Liver (tissue), 9 donors: ENCODE results near the gene DDX41. TPM values are rescaled to one million over a fixed set of nuclear protein-coding genes. Genes with fewer than 3 reads are reported as not detected.

ENCODE experiments used
- DNase-seq: peaks from one replicate; pipeline ENCODE4 v3.0.0-alpha.2; 2017; ENCODE audit warnings: low spot score
- H3K27ac ChIP-seq, 2 donors: one replicate each; pipeline ENCODE4 v1.7.0; 2013; ENCODE audit warnings: inconsistent platforms in 2 of 2, low read length in 2 of 2, control low read depth in 1 of 2, low read depth in 1 of 2, mild to moderate bottlenecking in 1 of 2
- H3K27me3 ChIP-seq, 4 donors: one replicate each; pipeline versions ENCODE4 v1.6.1 to v1.7.0; 2013; ENCODE audit warnings: low read length in 3 of 4, inconsistent platforms in 1 of 4, mild to moderate bottlenecking in 1 of 4, moderate library complexity in 1 of 4; ENCODE audit not compliant: control insufficient read depth in 4 of 4, insufficient read depth in 4 of 4
- H3K36me3 ChIP-seq, 4 donors: one replicate each; pipeline versions ENCODE4 v1.6.1 to v1.7.0; 2013; ENCODE audit warnings: low read length in 3 of 4, mild to moderate bottlenecking in 3 of 4, low read depth in 1 of 4, moderate library complexity in 1 of 4; ENCODE audit not compliant: control insufficient read depth in 4 of 4, insufficient read depth in 3 of 4
- H3K4me1 ChIP-seq, 4 donors: one replicate each; pipeline versions ENCODE4 v1.6.1 to v1.7.0; 2013; ENCODE audit warnings: low read length in 3 of 4, mild to moderate bottlenecking in 3 of 4, moderate library complexity in 1 of 4; ENCODE audit not compliant: control insufficient read depth in 4 of 4, insufficient read depth in 4 of 4
- H3K4me3 ChIP-seq, 3 donors: one replicate each; pipeline versions ENCODE4 v1.6.1 to v1.7.0; 2013; ENCODE audit warnings: low read length in 3 of 3, control low read depth in 1 of 3, low read depth in 1 of 3, mild to moderate bottlenecking in 1 of 3
- H3K9ac ChIP-seq, 2 donors: one replicate each; pipeline ENCODE4 v1.7.0; 2013; ENCODE audit warnings: low read length in 2 of 2, mild to moderate bottlenecking in 2 of 2, moderate library complexity in 2 of 2, control low read depth in 1 of 2, low read depth in 1 of 2
- H3K9me3 ChIP-seq, 4 donors: one replicate each; pipeline versions ENCODE4 v1.6.1 to v1.7.0; 2013; ENCODE audit warnings: low read length in 3 of 4; ENCODE audit not compliant: control insufficient read depth in 4 of 4
- ATF3 ChIP-seq: IDR thresholded peaks from 2 replicates; pipeline ENCODE4 v1.6.1; 2016; ENCODE audit warnings: antibody characterized with exemption
- CTCF ChIP-seq: fragments of 150-350 bp; IDR thresholded peaks from 2 replicates; pipeline ENCODE4 v1.5.1; 2017; ENCODE audit warnings: improper control_type of control experiment, low read depth, low read length; ENCODE audit not compliant: missing input control
- EGR1 ChIP-seq, 2 donors: IDR thresholded peaks; 2 replicates each; pipeline ENCODE4 v1.6.1; 2016 to 2018; ENCODE audit warnings: antibody characterized with exemption in 2 of 2, low read depth in 2 of 2
- FOXA1 ChIP-seq: IDR thresholded peaks from 2 replicates; pipeline ENCODE4 v1.6.1; 2016; ENCODE audit warnings: antibody characterized with exemption
- FOXA2 ChIP-seq: IDR thresholded peaks from 2 replicates; pipeline ENCODE4 v1.6.1; 2016; ENCODE audit warnings: antibody characterized with exemption
- GABPA ChIP-seq, 2 donors: IDR thresholded peaks in 1 of 2; conservative IDR thresholded peaks in 1 of 2; 2 replicates each; pipeline ENCODE4 v1.6.1; 2016; ENCODE audit warnings: antibody characterized with exemption in 2 of 2, mild to moderate bottlenecking in 1 of 2, moderate library complexity in 1 of 2
- HNF4A ChIP-seq, 2 donors: conservative IDR thresholded peaks; 2 replicates each; pipeline ENCODE4 v1.6.1; 2016; ENCODE audit warnings: antibody characterized with exemption in 2 of 2, mild to moderate bottlenecking in 2 of 2
- HNF4G ChIP-seq: IDR thresholded peaks from 2 replicates; pipeline ENCODE4 v1.6.1; 2016; ENCODE audit warnings: antibody characterized with exemption
- JUND ChIP-seq, 2 donors: IDR thresholded peaks; 2 replicates each; pipeline ENCODE4 v1.6.1; 2016; ENCODE audit warnings: antibody characterized with exemption in 2 of 2
- MAX ChIP-seq: IDR thresholded peaks from 2 replicates; pipeline ENCODE4 v1.6.1; 2016; ENCODE audit warnings: antibody characterized with exemption
- NR2F2 ChIP-seq: IDR thresholded peaks from 2 replicates; pipeline ENCODE4 v1.6.1; 2016; ENCODE audit warnings: antibody characterized with exemption
- RAD21 ChIP-seq, 2 donors: IDR thresholded peaks; 2 replicates each; pipeline ENCODE4 v1.6.1; 2016; ENCODE audit warnings: antibody characterized with exemption in 2 of 2, mild to moderate bottlenecking in 2 of 2
- RXRA ChIP-seq, 2 donors: IDR thresholded peaks; 2 replicates each; pipeline ENCODE4 v1.6.1; 2017 to 2018; ENCODE audit warnings: antibody characterized with exemption in 2 of 2, mild to moderate bottlenecking in 1 of 2
- SP1 ChIP-seq: IDR thresholded peaks from 2 replicates; pipeline ENCODE4 v1.6.1; 2018; ENCODE audit warnings: antibody characterized with exemption, mild to moderate bottlenecking
- TAF1 ChIP-seq: conservative IDR thresholded peaks from 2 replicates; pipeline ENCODE4 v1.6.1; 2016; ENCODE audit warnings: antibody characterized with exemption, mild to moderate bottlenecking
- YY1 ChIP-seq: IDR thresholded peaks from 2 replicates; pipeline ENCODE4 v1.6.1; 2016; ENCODE audit warnings: antibody characterized with exemption, mild to moderate bottlenecking
- ZBTB33 ChIP-seq: IDR thresholded peaks from 2 replicates; pipeline ENCODE4 v1.6.1; 2016; ENCODE audit warnings: antibody characterized with exemption
- WGBS: extraction: QIAGEN DNeasy Blood & Tissue Kit; methylation state at CpG from one replicate; pipeline ENCODE4 v1.1.7; 2013; 5-methylcytosine and 5-hydroxymethylcytosine counted together
- polyA plus RNA-seq, 2 donors: library from polyadenylated mRNA; stranded (reverse) in 1 of 2; unstranded in 1 of 2; fragments of 200-250 nt in 1 of 2; fragments of >200 nt in 1 of 2; fragmentation: Nextera tagmentation in 1 of 2; extraction: Ambion mirVana in 1 of 2; gene quantifications; one replicate each; pipeline versions ENCODE4 v1.2.1 to v1.2.3, GENCODE V29; 2013 to 2015
- total RNA-seq, 2 donors: library from RNA; depleted of rRNA; stranded (reverse); fragments of >200 nt; gene quantifications; one replicate each; pipeline ENCODE4 v1.2.3, GENCODE V29; 2014
- donor health status: healthy.
- donor health status: healthy.
- donor health status: healthy.
- donor health status: healthy.
- donor health status: healthy.

The DDX41 gene
- total and polyA plus RNA-seq, 4 donors, result 20.4 to 58.5 (median 45.6) TPM

GRCh38 chr5:177502886-177503285 lies 13.9 kb downstream of the DDX41 start:
- 86% methylated on average over 16 of the region's 16 CpGs for WGBS
- Histone ChIP-seq H3K36me3 (no peaks in the 10 kb centered on the region), H3K9ac (no peak overlapping the region), H3K4me3 (no peak overlapping the region), H3K9me3 (no peaks in the 10 kb centered on the region), H3K4me1 (peaks cover 0 to 7% (median 2%) of the 10 kb centered on the region in 4 donors), H3K27me3 (no peaks in the 10 kb centered on the region), H3K27ac (no peak overlapping the region)
- DNase-seq, result no peak
- TF ChIP-seq RAD21 (IDR thresholded peaks at IDR 0.05) (no peak), MAX (no peak), SP1 (no peak), EGR1 (IDR thresholded peaks at IDR 0.05; ENCODE audit: low read depth in 2 of 2) (no peak), HNF4G (no peak), JUND (IDR thresholded peaks at IDR 0.05) (no peak), YY1 (no peak), HNF4A (conservative IDR thresholded peaks at IDR 0.05) (no peak), RXRA (IDR thresholded peaks at IDR 0.05) (no peak), TAF1 (no peak), NR2F2 (no peak)

GRCh38 chr5:177501874-177502678 lies 14.7 kb downstream of the DDX41 start:
- Histone ChIP-seq H3K27ac (no peak overlapping the region), H3K36me3 (no peaks in the 10 kb centered on the region), H3K4me1 (peaks cover 0 to 10% (median 4%) of the 10 kb centered on the region in 4 donors), H3K9ac (no peak overlapping the region), H3K9me3 (no peaks in the 10 kb centered on the region), H3K27me3 (no peaks in the 10 kb centered on the region), H3K4me3 (no peak overlapping the region)
- TF ChIP-seq YY1, result no peak
- TF ChIP-seq GABPA (IDR thresholded peaks at IDR 0.05 in 1 of 2, conservative IDR thresholded peaks at IDR 0.05 in 1 of 2), result no peak
- TF ChIP-seq MAX, result no peak
- no peak for TF ChIP-seq ZBTB33
- no peak for TF ChIP-seq EGR1 (IDR thresholded peaks at IDR 0.05; ENCODE audit: low read depth in 2 of 2)
- TF ChIP-seq NR2F2, result no peak
- no peak for TF ChIP-seq SP1
- no peak for TF ChIP-seq CTCF
- TF ChIP-seq JUND (IDR thresholded peaks at IDR 0.05), result no peak
- TF ChIP-seq HNF4G, result no peak
- TF ChIP-seq TAF1, result no peak
- TF ChIP-seq RAD21 (IDR thresholded peaks at IDR 0.05), result no peak
- TF ChIP-seq HNF4A (conservative IDR thresholded peaks at IDR 0.05), result no peak
- no peak for TF ChIP-seq ATF3
- TF ChIP-seq FOXA1, result no peak
- no peak for TF ChIP-seq FOXA2
- no peak for TF ChIP-seq RXRA (IDR thresholded peaks at IDR 0.05)
- no peak for DNase-seq
- WGBS, result 61% methylated on average over 9 of the region's 9 CpGs
